Osteocyte (in vitro differentiated cells): Measurements from ENCODE around the gene LARGE1. TPM values are rescaled to one million over a fixed set of nuclear protein-coding genes. Genes with fewer than 3 reads are reported as not detected.

ENCODE experiments used
- DNase-seq: peaks from one replicate; pipeline ENCODE4 v3.0.0; 2021; ENCODE audit warnings: mixed read lengths; ENCODE audit not compliant: unreplicated experiment; ENCODE audit errors: extremely low spot score
- H3K27ac Mint-ChIP-seq: one replicate; pipeline ENCODE4 v1.8.0; 2021; ENCODE audit warnings: mild to moderate bottlenecking, mixed read lengths; ENCODE audit not compliant: unreplicated experiment
- H3K27me3 Mint-ChIP-seq: one replicate; pipeline ENCODE4 v1.8.0; 2021; ENCODE audit warnings: mixed read lengths; ENCODE audit not compliant: unreplicated experiment
- H3K36me3 Mint-ChIP-seq: one replicate; pipeline ENCODE4 v1.8.0; 2021; ENCODE audit warnings: mixed read lengths; ENCODE audit not compliant: unreplicated experiment
- H3K4me1 Mint-ChIP-seq: one replicate; pipeline ENCODE4 v1.8.0; 2021; ENCODE audit warnings: mixed read lengths; ENCODE audit not compliant: unreplicated experiment
- H3K4me3 Mint-ChIP-seq: one replicate; pipeline ENCODE4 v1.8.0; 2021; ENCODE audit warnings: mild to moderate bottlenecking, moderate library complexity, mixed read lengths; ENCODE audit not compliant: unreplicated experiment
- H3K9me3 Mint-ChIP-seq: one replicate; pipeline ENCODE4 v1.8.0; 2021; ENCODE audit warnings: mixed read lengths; ENCODE audit not compliant: unreplicated experiment
- total RNA-seq: library from RNA; stranded (reverse); gene quantifications from 2 replicates; pipeline ENCODE4 v1.2.1, GENCODE V29; 2021
- TF ChIP-seq, protein P1 (sequence below): fragments of 200-600 bp; sonication (generic); IDR thresholded peaks from 2 replicates; pipeline ENCODE4 v1.5.0; 2021; ENCODE audit warnings: antibody characterized with exemption, mild to moderate bottlenecking, moderate library complexity

Gene LARGE1
- total RNA-seq, 1 donor from 2014 or later: 17.6 TPM

DNA sequence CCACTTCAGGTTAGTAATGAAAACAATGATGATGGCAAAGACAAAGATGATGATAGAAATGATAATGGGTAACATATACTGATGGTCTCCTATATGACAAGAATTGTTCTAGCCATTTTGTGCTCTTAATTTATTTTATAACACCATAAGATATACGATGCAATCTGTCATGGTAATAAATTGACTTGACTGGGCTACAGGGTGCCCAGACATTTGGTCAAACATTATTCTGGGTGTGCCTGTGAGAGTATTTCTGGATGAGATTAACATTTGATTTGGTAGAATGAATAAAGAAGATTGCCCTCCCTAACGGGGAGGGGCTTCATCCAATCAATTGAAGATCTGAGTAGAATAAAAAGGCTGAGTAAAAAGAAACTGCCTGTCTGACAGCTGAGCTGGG, 237.3 kb downstream of the LARGE1 start:
- Mint-ChIP-seq H3K9me3 (no peaks in the 10 kb centered on the region), H3K27me3 (no peaks in the 10 kb centered on the region), H3K4me3 (no peak overlapping the region), H3K4me1 (no peaks in the 10 kb centered on the region), H3K36me3 (no peaks in the 10 kb centered on the region), H3K27ac (no peak overlapping the region)
- DNase-seq: no peak
- TF ChIP-seq, protein P1, sequence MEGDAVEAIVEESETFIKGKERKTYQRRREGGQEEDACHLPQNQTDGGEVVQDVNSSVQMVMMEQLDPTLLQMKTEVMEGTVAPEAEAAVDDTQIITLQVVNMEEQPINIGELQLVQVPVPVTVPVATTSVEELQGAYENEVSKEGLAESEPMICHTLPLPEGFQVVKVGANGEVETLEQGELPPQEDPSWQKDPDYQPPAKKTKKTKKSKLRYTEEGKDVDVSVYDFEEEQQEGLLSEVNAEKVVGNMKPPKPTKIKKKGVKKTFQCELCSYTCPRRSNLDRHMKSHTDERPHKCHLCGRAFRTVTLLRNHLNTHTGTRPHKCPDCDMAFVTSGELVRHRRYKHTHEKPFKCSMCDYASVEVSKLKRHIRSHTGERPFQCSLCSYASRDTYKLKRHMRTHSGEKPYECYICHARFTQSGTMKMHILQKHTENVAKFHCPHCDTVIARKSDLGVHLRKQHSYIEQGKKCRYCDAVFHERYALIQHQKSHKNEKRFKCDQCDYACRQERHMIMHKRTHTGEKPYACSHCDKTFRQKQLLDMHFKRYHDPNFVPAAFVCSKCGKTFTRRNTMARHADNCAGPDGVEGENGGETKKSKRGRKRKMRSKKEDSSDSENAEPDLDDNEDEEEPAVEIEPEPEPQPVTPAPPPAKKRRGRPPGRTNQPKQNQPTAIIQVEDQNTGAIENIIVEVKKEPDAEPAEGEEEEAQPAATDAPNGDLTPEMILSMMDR: no peak

DNA sequence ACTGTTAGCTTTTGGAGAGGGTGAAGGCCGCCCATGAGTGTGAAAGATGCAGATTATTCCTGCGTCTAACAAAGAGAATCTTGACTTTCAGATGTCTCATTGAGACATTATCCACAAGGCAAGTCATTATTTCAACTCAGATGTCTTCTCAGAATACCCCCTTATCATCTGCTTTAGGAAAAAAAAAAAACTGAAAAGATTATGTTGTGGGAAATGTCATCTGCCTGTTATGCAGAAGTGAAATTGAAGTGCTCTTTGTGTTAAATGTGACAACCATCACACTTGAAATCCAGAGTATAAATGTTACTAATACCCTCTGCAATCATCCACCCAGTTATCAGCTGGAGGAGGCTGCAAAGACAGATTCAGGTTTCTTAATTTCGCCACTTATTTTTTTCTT, 239.6 kb downstream of the LARGE1 start:
- Mint-ChIP-seq H3K4me3 (no peak overlapping the region), H3K9me3 (no peaks in the 10 kb centered on the region), H3K4me1 (no peaks in the 10 kb centered on the region), H3K27me3 (no peaks in the 10 kb centered on the region), H3K36me3 (no peaks in the 10 kb centered on the region), H3K27ac (no peak overlapping the region)
- TF ChIP-seq, protein P1: no peak
- DNase-seq: no peak

DNA sequence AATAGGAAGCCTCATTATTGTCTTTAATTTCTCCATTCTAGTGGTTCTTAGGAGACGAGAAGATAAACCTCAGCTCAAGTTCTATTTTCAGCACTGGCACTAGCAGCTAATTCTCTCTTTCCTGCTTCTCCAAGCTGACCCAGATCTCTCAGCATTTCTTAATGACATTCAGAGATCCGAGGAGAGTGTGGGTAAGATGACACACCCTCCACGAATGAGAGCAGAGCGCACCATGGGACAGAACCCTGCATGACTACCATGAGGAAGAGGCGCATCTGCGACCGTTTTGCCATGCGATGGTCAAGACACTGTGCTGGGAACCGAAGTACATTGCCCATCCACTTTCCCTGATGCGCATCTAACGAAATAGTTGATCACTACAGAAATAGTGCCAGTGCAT, 241.8 kb downstream of the LARGE1 start:
- H3K27me3 Mint-ChIP-seq: no peaks in the 10 kb centered on the region
- H3K4me1 Mint-ChIP-seq: no peaks in the 10 kb centered on the region
- no peaks in the 10 kb centered on the region for H3K36me3 Mint-ChIP-seq
- TF ChIP-seq, protein P1: no peak
- H3K9me3 Mint-ChIP-seq: no peaks in the 10 kb centered on the region
- no peak overlapping the region for H3K27ac Mint-ChIP-seq
- no peak for DNase-seq
- no peak overlapping the region for H3K4me3 Mint-ChIP-seq

DNA sequence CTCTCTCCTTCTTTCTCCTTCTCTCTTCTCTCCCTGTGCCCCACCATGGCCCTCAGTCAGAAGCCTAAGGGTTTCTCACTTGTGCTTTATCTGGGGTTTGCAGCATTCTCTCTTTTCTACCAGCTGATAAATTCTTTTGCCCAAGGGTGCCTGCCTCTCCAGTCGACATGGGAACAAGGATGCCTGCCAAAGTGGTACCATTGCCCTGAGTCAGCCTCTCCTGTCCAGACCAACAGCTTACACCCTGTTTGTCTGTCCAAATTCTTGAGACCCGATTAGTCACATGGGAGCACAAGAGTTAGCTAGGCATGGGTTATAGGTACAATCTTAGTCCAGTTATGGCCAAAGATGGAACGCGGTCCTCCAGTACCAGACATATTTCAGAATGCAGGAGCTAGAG, 242.7 kb downstream of the LARGE1 start:
- Mint-ChIP-seq H3K36me3 (no peaks in the 10 kb centered on the region), H3K9me3 (no peaks in the 10 kb centered on the region), H3K4me3 (no peak overlapping the region), H3K27me3 (no peaks in the 10 kb centered on the region), H3K27ac (no peak overlapping the region), H3K4me1 (no peaks in the 10 kb centered on the region)
- TF ChIP-seq, protein P1: no peak
- DNase-seq: no peak

DNA sequence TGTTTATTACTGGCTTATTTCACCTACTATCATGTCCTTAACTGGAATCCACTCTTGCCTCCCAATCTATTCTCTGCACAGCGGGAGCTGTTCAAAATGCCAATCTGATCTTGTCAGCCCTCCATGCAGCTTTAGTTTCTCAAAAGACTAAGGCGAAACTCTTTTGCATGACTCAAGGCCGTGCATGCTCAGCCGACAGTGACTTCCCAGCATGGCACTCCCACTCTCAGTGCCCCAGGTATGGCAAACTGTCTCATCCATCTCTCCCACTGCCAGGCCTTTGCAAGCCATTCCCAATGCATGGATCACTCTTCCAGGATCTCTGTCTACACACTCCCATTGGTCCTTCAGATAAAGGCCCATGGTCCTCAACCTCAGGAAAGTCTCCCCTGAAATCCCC, 245.9 kb downstream of the LARGE1 start:
- no peaks in the 10 kb centered on the region for H3K4me1 Mint-ChIP-seq
- no peaks in the 10 kb centered on the region for H3K36me3 Mint-ChIP-seq
- no peak overlapping the region for H3K4me3 Mint-ChIP-seq
- H3K9me3 Mint-ChIP-seq: no peaks in the 10 kb centered on the region
- DNase-seq: no peak
- no peaks in the 10 kb centered on the region for H3K27me3 Mint-ChIP-seq
- TF ChIP-seq, protein P1: no peak
- no peak overlapping the region for H3K27ac Mint-ChIP-seq
